ENCODE measurements around the gene RNF111.

DNA sequence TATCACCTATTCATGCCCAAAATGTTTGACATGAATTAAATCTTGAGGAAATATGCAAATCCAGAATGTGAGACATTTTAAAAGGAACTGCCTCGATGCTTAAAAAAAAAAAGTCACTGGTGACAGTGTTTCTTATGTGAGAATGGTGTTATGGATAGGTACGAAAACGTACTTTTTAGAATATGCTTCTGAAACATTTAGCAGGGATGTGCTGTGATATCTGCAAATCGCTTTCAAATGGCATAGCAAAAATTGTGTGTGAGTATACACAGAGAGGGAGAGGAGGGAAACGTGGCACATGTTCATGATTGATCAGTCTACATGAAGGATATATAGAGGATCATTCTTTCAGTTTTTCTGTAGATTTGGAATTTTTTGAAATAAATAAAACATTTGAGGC, 133.5 kb downstream of the RNF111 start:
- TF ChIP-seq POLR2AphosphoS5 (IDR thresholded peaks at IDR 0.05), result no peak
- TF ChIP-seq EZH2 (IDR thresholded peaks at IDR 0.05; ENCODE audit: borderline replicate concordance, insufficient read depth, low read length, poor library complexity, severe bottlenecking), result no peak
- TF ChIP-seq, protein P1, sequence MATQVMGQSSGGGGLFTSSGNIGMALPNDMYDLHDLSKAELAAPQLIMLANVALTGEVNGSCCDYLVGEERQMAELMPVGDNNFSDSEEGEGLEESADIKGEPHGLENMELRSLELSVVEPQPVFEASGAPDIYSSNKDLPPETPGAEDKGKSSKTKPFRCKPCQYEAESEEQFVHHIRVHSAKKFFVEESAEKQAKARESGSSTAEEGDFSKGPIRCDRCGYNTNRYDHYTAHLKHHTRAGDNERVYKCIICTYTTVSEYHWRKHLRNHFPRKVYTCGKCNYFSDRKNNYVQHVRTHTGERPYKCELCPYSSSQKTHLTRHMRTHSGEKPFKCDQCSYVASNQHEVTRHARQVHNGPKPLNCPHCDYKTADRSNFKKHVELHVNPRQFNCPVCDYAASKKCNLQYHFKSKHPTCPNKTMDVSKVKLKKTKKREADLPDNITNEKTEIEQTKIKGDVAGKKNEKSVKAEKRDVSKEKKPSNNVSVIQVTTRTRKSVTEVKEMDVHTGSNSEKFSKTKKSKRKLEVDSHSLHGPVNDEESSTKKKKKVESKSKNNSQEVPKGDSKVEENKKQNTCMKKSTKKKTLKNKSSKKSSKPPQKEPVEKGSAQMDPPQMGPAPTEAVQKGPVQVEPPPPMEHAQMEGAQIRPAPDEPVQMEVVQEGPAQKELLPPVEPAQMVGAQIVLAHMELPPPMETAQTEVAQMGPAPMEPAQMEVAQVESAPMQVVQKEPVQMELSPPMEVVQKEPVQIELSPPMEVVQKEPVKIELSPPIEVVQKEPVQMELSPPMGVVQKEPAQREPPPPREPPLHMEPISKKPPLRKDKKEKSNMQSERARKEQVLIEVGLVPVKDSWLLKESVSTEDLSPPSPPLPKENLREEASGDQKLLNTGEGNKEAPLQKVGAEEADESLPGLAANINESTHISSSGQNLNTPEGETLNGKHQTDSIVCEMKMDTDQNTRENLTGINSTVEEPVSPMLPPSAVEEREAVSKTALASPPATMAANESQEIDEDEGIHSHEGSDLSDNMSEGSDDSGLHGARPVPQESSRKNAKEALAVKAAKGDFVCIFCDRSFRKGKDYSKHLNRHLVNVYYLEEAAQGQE (IDR thresholded peaks at IDR 0.05; ENCODE audit: borderline replicate concordance), result no peak
- no peak for TF ChIP-seq RAD21 (conservative IDR thresholded peaks at IDR 0.05)
